CD14-positive monocyte (primary cell): Measurements from ENCODE around the gene DMGDH. TPM values are rescaled to one million over a fixed set of nuclear protein-coding genes. Genes with fewer than 3 reads are reported as not detected.

Experiments used
- DNase-seq, 3 donors: peaks; one replicate each; pipeline ENCODE4 v3.0.0-alpha.2; 2011 to 2022
- H2AFZ ChIP-seq: 2 replicates; pipeline ENCODE4 v1.6.0; 2012; ENCODE audit warnings: mild to moderate bottlenecking, low read depth, low read length, inconsistent platforms; ENCODE audit not compliant: insufficient read depth, poor library complexity, severe bottlenecking
- H3K27ac ChIP-seq, 2 donors: 1 replicate in 1 of 2; 2 replicates in 1 of 2; pipeline ENCODE4 v1.5.1; 2012 to 2013; ENCODE audit warnings: low read length in 2 of 2, control low read depth in 1 of 2, inconsistent platforms in 1 of 2, low read depth in 1 of 2, mild to moderate bottlenecking in 1 of 2
- H3K27me3 ChIP-seq, 2 donors: one replicate each; pipeline versions ENCODE4 v1.6.0 to v1.6.1; 2011 to 2013; ENCODE audit warnings: low read length in 2 of 2; ENCODE audit not compliant: control insufficient read depth in 2 of 2, insufficient read depth in 2 of 2
- H3K36me3 ChIP-seq, 2 donors: replicated peaks in 1 of 2; 1 replicate in 1 of 2; 2 replicates in 1 of 2; pipeline versions ENCODE4 v1.5.1 to v1.6.1; 2012 to 2013; ENCODE audit warnings: low read length in 2 of 2, control low read depth in 1 of 2, inconsistent platforms in 1 of 2, mild to moderate bottlenecking in 1 of 2; ENCODE audit not compliant: insufficient read depth in 2 of 2, control insufficient read depth in 1 of 2
- H3K4me1 ChIP-seq, 2 donors: 1 replicate in 1 of 2; 2 replicates in 1 of 2; pipeline versions ENCODE4 v1.5.1 to v1.6.1; 2012 to 2013; ENCODE audit warnings: low read length in 2 of 2, control low read depth in 1 of 2, inconsistent platforms in 1 of 2, mild to moderate bottlenecking in 1 of 2, moderate library complexity in 1 of 2; ENCODE audit not compliant: insufficient read depth in 2 of 2, control insufficient read depth in 1 of 2
- H3K4me2 ChIP-seq: replicated peaks from 2 replicates; pipeline ENCODE3; 2012; ENCODE audit warnings: low read length, moderate library complexity, mild to moderate bottlenecking; ENCODE audit not compliant: poor library complexity, severe bottlenecking; ENCODE audit errors: extremely low read depth
- H3K4me3 ChIP-seq, 3 experiments: fragments of 200-600 bp in 1 of 3; sonication (generic) in 1 of 3; replicated peaks in 1 of 3; 1 replicate in 2 of 3; 2 replicates in 1 of 3; pipeline ENCODE4 v1.5.1; 2011 to 2013; ENCODE audit warnings: low read length in 3 of 3, mild to moderate bottlenecking in 3 of 3, control low read depth in 2 of 3, low read depth in 2 of 3, inconsistent platforms in 1 of 3, moderate library complexity in 1 of 3
- H3K79me2 ChIP-seq: 2 replicates; pipeline ENCODE4 v1.6.0; 2012; ENCODE audit warnings: mild to moderate bottlenecking, control low read depth, inconsistent platforms, low read length, moderate library complexity; ENCODE audit not compliant: insufficient read depth
- H3K9ac ChIP-seq: 2 replicates; pipeline ENCODE4 v1.6.0; 2017; ENCODE audit warnings: low read length, mild to moderate bottlenecking; ENCODE audit not compliant: insufficient read depth, poor library complexity, severe bottlenecking
- H3K9me3 ChIP-seq, 2 donors: replicated peaks in 1 of 2; 1 replicate in 1 of 2; 2 replicates in 1 of 2; pipeline versions ENCODE4 v1.5.1 to v1.6.1; 2012 to 2013; ENCODE audit warnings: low read length in 2 of 2, control low read depth in 1 of 2; ENCODE audit not compliant: control insufficient read depth in 1 of 2, insufficient read depth in 1 of 2
- H4K20me1 ChIP-seq: 2 replicates; pipeline ENCODE4 v1.6.0; 2012; ENCODE audit warnings: mild to moderate bottlenecking, low read length, control low read depth, moderate library complexity; ENCODE audit not compliant: insufficient read depth
- H3K27ac Mint-ChIP-seq, 7 donors: one replicate each; pipeline ENCODE4 v1.8.0; 2020; ENCODE audit warnings: mild to moderate bottlenecking in 7 of 7, mixed read lengths in 7 of 7, moderate library complexity in 6 of 7, inconsistent platforms in 2 of 7
- H3K27me3 Mint-ChIP-seq, 3 donors: one replicate each; pipeline ENCODE4 v1.8.0; 2021 to 2022; ENCODE audit warnings: low read depth in 3 of 3, mild to moderate bottlenecking in 3 of 3, mixed read lengths in 3 of 3, moderate library complexity in 3 of 3, inconsistent platforms in 1 of 3
- H3K36me3 Mint-ChIP-seq, 2 donors: one replicate each; pipeline ENCODE4 v1.8.0; 2020; ENCODE audit warnings: mixed read lengths in 2 of 2, inconsistent platforms in 1 of 2, mild to moderate bottlenecking in 1 of 2
- H3K4me1 Mint-ChIP-seq: one replicate; pipeline ENCODE4 v1.8.0; 2020; ENCODE audit warnings: mild to moderate bottlenecking, mixed read lengths
- H3K4me3 Mint-ChIP-seq, 2 donors: one replicate each; pipeline ENCODE4 v1.8.0; 2020; ENCODE audit warnings: mild to moderate bottlenecking in 2 of 2, mixed read lengths in 2 of 2, moderate library complexity in 1 of 2
- H3K9me3 Mint-ChIP-seq, 7 donors: one replicate each; pipeline ENCODE4 v1.8.0; 2020 to 2022; ENCODE audit warnings: mixed read lengths in 7 of 7, mild to moderate bottlenecking in 6 of 7, moderate library complexity in 6 of 7, inconsistent platforms in 2 of 7
- CTCF ChIP-seq: fragments of 200-600 bp; IDR thresholded peaks from one replicate; pipeline ENCODE4 v1.8.0; 2022; ENCODE audit warnings: antibody characterized with exemption, mild to moderate bottlenecking
- WGBS: methylation state at CpG from one replicate; pipeline ENCODE4 v1.1.5; 2013; ENCODE audit warnings: missing lambda C conversion rate; ENCODE audit not compliant: insufficient coverage; 5-methylcytosine and 5-hydroxymethylcytosine counted together
- intact Hi-C, 2 donors: fragments of 100-400 bp; cut with micrococcal nuclease; formaldehyde crosslinking; loops; one replicate each; pipeline versions ENCODE4 v1.15.0 to v1.15.1; 2023
- polyA plus RNA-seq, 3 donors: library from polyadenylated mRNA; depleted of rRNA in 1 of 3; unstranded in 2 of 3; stranded (reverse) in 1 of 3; fragments of 300-500 nt in 2 of 3; fragments of >200 nt in 1 of 3; fragmentation: Illumina TruSeq in 2 of 3; gene quantifications; 1 replicate in 2 of 3; 2 replicates in 1 of 3; pipeline ENCODE4 v1.2.3, GENCODE V29; 2012 to 2021

Gene DMGDH
- polyA plus RNA-seq, 3 donors: not detected

GRCh38 chr5:79086116-79086515 lies 16.6 kb upstream of the DMGDH start:
- H3K27ac ChIP-seq: no peak overlapping the region
- Mint-ChIP-seq H3K4me1 (no peaks in the 10 kb centered on the region), H3K27ac (no peak overlapping the region), H3K4me3 (no peak overlapping the region), H3K27me3 (peaks cover 0 to 3% (median 0%) of the 10 kb centered on the region in 3 donors), H3K9me3 (peaks cover 0 to under 1% (median 0%) of the 10 kb centered on the region in 7 donors), H3K36me3 (no peaks in the 10 kb centered on the region)
- no peak overlapping the region for H2AFZ ChIP-seq
- no peak for DNase-seq
- no peaks in the 10 kb centered on the region for H4K20me1 ChIP-seq
- no peaks in the 10 kb centered on the region for H3K36me3 ChIP-seq
- TF ChIP-seq CTCF: no peak
- WGBS: 80% methylated on average over 1 of the region's 2 CpGs
- no peaks in the 10 kb centered on the region for H3K9me3 ChIP-seq
- H3K4me1 ChIP-seq: no peaks in the 10 kb centered on the region
- no peak overlapping the region for H3K9ac ChIP-seq
- intact Hi-C loops: no loop called here
- H3K4me3 ChIP-seq: no peak overlapping the region
- no peaks in the 10 kb centered on the region for H3K27me3 ChIP-seq
- no peaks in the 10 kb centered on the region for H3K79me2 ChIP-seq
- no peak overlapping the region for H3K4me2 ChIP-seq

GRCh38 chr5:79081779-79082178 lies 12.3 kb upstream of the DMGDH start:
- H3K4me2 ChIP-seq: no peak overlapping the region
- no peaks in the 10 kb centered on the region for H3K27me3 ChIP-seq
- 100% methylated on average over 3 of the region's 5 CpGs for WGBS
- no peaks in the 10 kb centered on the region for H4K20me1 ChIP-seq
- H3K27ac ChIP-seq: no peak overlapping the region
- Mint-ChIP-seq H3K4me1 (no peaks in the 10 kb centered on the region), H3K27ac (peak overlapping the region in 1 of 7 donors; percentile 43), H3K27me3 (peaks cover 0 to 3% (median 2%) of the 10 kb centered on the region in 3 donors), H3K4me3 (no peak overlapping the region), H3K9me3 (peaks cover 0 to 2% (median 0%) of the 10 kb centered on the region in 7 donors), H3K36me3 (no peaks in the 10 kb centered on the region)
- H3K4me1 ChIP-seq: no peaks in the 10 kb centered on the region
- no peak overlapping the region for H3K4me3 ChIP-seq
- H3K9me3 ChIP-seq: no peaks in the 10 kb centered on the region
- intact Hi-C loops: no loop called here
- no peak for DNase-seq
- H2AFZ ChIP-seq: no peak overlapping the region
- H3K36me3 ChIP-seq: no peaks in the 10 kb centered on the region
- H3K9ac ChIP-seq: no peak overlapping the region
- TF ChIP-seq CTCF: no peak
- no peaks in the 10 kb centered on the region for H3K79me2 ChIP-seq
